Suprapubic skin (tissue), 4 donors: ENCODE results near the gene DNAJB12. TPM values are rescaled to one million over a fixed set of nuclear protein-coding genes. Genes with fewer than 3 reads are reported as not detected.

Experiments
- DNase-seq, 2 donors: peaks; one replicate each; pipeline ENCODE4 v3.0.0-alpha.2; 2019; ENCODE audit warnings: low spot score in 2 of 2
- H3K27ac ChIP-seq: fragments of 200-600 bp; sonication (generic); one replicate; pipeline ENCODE4 v1.5.1; 2019
- H3K27me3 ChIP-seq: fragments of 200-600 bp; sonication (generic); one replicate; pipeline ENCODE4 v1.5.1; 2019
- H3K36me3 ChIP-seq: fragments of 200-600 bp; sonication (generic); one replicate; pipeline ENCODE4 v1.5.1; 2019
- H3K4me1 ChIP-seq: fragments of 200-600 bp; sonication (generic); one replicate; pipeline ENCODE4 v1.5.1; 2019
- H3K4me3 ChIP-seq: fragments of 200-600 bp; sonication (generic); one replicate; pipeline ENCODE4 v1.5.1; 2019; ENCODE audit warnings: mild to moderate bottlenecking
- H3K9me3 ChIP-seq: fragments of 200-600 bp; sonication (generic); one replicate; pipeline ENCODE4 v1.5.1; 2019
- CTCF ChIP-seq, 2 donors: fragments of 200-600 bp in 1 of 2; fragments of 450-650 bp in 1 of 2; sonication (generic) in 1 of 2; IDR thresholded peaks; one replicate each; pipeline ENCODE4 v1.5.1; 2016 to 2019; ENCODE audit warnings: antibody characterized with exemption in 2 of 2, mild to moderate bottlenecking in 1 of 2, moderate library complexity in 1 of 2
- EP300 ChIP-seq: sonication (generic); formaldehyde crosslinking; IDR thresholded peaks from one replicate; pipeline ENCODE4 v1.6.1; 2017; ENCODE audit warnings: antibody characterized with exemption
- POLR2A ChIP-seq, 2 donors: fragments of 450-650 bp; IDR thresholded peaks; one replicate each; pipeline ENCODE4 v1.6.1; 2017; ENCODE audit warnings: antibody characterized with exemption in 2 of 2, mild to moderate bottlenecking in 2 of 2, moderate library complexity in 2 of 2
- POLR2AphosphoS5 ChIP-seq, 3 donors: sonication (generic); formaldehyde crosslinking; IDR thresholded peaks; one replicate each; pipeline ENCODE4 v1.6.1; 2017; ENCODE audit warnings: antibody characterized with exemption in 3 of 3
- WGBS: methylation state at CpG from one replicate; pipeline ENCODE4 v1.1.5; 2018; 5-methylcytosine and 5-hydroxymethylcytosine counted together
- total RNA-seq, 4 donors: library from RNA; depleted of rRNA; stranded (reverse); fragments of >200 nt; gene quantifications; one replicate each; pipeline ENCODE4 v1.1.0, GENCODE V29; 2016

Gene DNAJB12
- total RNA-seq, 4 donors from 2014 or later: 44.0 to 61.8 (median 46.7) TPM

- WGBS: 20% methylated on average over 7 of the region's 12 CpGs
Observed at GRCh38 chr10:72320676-72321247, 34.0 kb downstream of the DNAJB12 start.

GRCh38 chr10:72319416-72320254 lies 35.1 kb downstream of the DNAJB12 start:
- 2% methylated on average over 7 of the region's 60 CpGs for WGBS
- H3K27ac ChIP-seq: peak overlapping the region; percentile 81
- no peak for TF ChIP-seq CTCF (IDR thresholded peaks at IDR 0.05)
- TF ChIP-seq EP300: no peak
- TF ChIP-seq POLR2AphosphoS5 (IDR thresholded peaks at IDR 0.05): peak in 2 of 3 donors; percentile 18 to 48
- TF ChIP-seq POLR2A (IDR thresholded peaks at IDR 0.05): no peak
- H3K4me1 ChIP-seq: peaks cover 81% of the 10 kb centered on the region
- no peaks in the 10 kb centered on the region for H3K36me3 ChIP-seq
- H3K27me3 ChIP-seq: no peaks in the 10 kb centered on the region
- peak; percentile 96 to 97 for DNase-seq
- no peaks in the 10 kb centered on the region for H3K9me3 ChIP-seq
- H3K4me3 ChIP-seq: peak overlapping the region; percentile 50

More at GRCh38 chr10:72320676-72321247, 34.0 kb downstream of the DNAJB12 start:
- Histone ChIP-seq H3K4me1 (peaks cover 81% of the 10 kb centered on the region), H3K36me3 (no peaks in the 10 kb centered on the region), H3K27ac (peak overlapping the region; percentile 81), H3K4me3 (no peak overlapping the region), H3K27me3 (no peaks in the 10 kb centered on the region), H3K9me3 (no peaks in the 10 kb centered on the region)
- DNase-seq: peak; percentile 89 to 91
- TF ChIP-seq CTCF (IDR thresholded peaks at IDR 0.05) (no peak), POLR2AphosphoS5 (IDR thresholded peaks at IDR 0.05) (peak in 2 of 3 donors; percentile 29 to 83), EP300 (no peak)

- no peaks in the 10 kb centered on the region for H3K36me3 ChIP-seq
- H3K4me1 ChIP-seq: peaks cover 79% of the 10 kb centered on the region
- no peak for TF ChIP-seq POLR2AphosphoS5 (IDR thresholded peaks at IDR 0.05)
- no peak for TF ChIP-seq EP300
- no peak for TF ChIP-seq POLR2A (IDR thresholded peaks at IDR 0.05)
- no peak for TF ChIP-seq CTCF (IDR thresholded peaks at IDR 0.05)
- WGBS: 57% methylated on average over 10 of the region's 10 CpGs
- no peaks in the 10 kb centered on the region for H3K9me3 ChIP-seq
- DNase-seq: no peak
- H3K27ac ChIP-seq: peak overlapping the region; percentile 81
- no peaks in the 10 kb centered on the region for H3K27me3 ChIP-seq
- peak overlapping the region; percentile 50 for H3K4me3 ChIP-seq
Observed at GRCh38 chr10:72318418-72319262, 36.1 kb downstream of the DNAJB12 start.

GRCh38 chr10:72316748-72317435 lies 37.8 kb downstream of the DNAJB12 start:
- peak overlapping the region; percentile 77 for H3K27ac ChIP-seq
- H3K4me1 ChIP-seq: peaks cover 61% of the 10 kb centered on the region
- H3K36me3 ChIP-seq: no peaks in the 10 kb centered on the region
- no peak overlapping the region for H3K4me3 ChIP-seq
- no peaks in the 10 kb centered on the region for H3K9me3 ChIP-seq
- H3K27me3 ChIP-seq: no peaks in the 10 kb centered on the region
- DNase-seq: no peak
- TF ChIP-seq POLR2A (IDR thresholded peaks at IDR 0.05) (no peak), CTCF (IDR thresholded peaks at IDR 0.05) (no peak), EP300 (no peak), POLR2AphosphoS5 (IDR thresholded peaks at IDR 0.05) (no peak)
- WGBS: 79% methylated on average over 9 of the region's 12 CpGs
